K562 (cell line): ENCODE data around the gene HOXD9. TPM values are rescaled to one million over a fixed set of nuclear protein-coding genes. Genes with fewer than 3 reads are reported as not detected.

Experiments used
- BRD9 ChIP-seq: fragments of 450-650 bp; IDR thresholded peaks from 2 replicates; pipeline ENCODE4 v1.6.1; 2018; ENCODE audit warnings: low read depth; ENCODE audit not compliant: partially characterized antibody
- CHD2 ChIP-seq: IDR thresholded peaks from 2 replicates; pipeline ENCODE4 v1.6.1; 2011; ENCODE audit warnings: low read depth, low read length
- LCOR ChIP-seq: sonication (generic); formaldehyde crosslinking; IDR thresholded peaks from 2 replicates; pipeline ENCODE4 v1.8.0; 2022; ENCODE audit warnings: mild to moderate bottlenecking, missing genetic modification reagents
- MCM5 ChIP-seq: fragments of 450-650 bp; IDR thresholded peaks from 2 replicates; pipeline ENCODE4 v1.6.1; 2016; ENCODE audit warnings: low read depth
- NR4A1 ChIP-seq, 2 experiments: fragments of 250-450 bp in 1 of 2; fragments of 450-650 bp in 1 of 2; sonication (Bioruptor Pico) in 1 of 2; IDR thresholded peaks; 2 replicates each; pipeline versions ENCODE4 v1.4.0 to v1.6.1; 2016 to 2020; ENCODE audit warnings: mild to moderate bottlenecking in 2 of 2, missing compliant biosample characterization in 1 of 2, missing genetic modification characterization in 1 of 2, moderate library complexity in 1 of 2
- RBM39 ChIP-seq: fragments of 200-400 bp; formaldehyde crosslinking; optimal IDR thresholded peaks from 2 replicates; pipeline ENCODE3; 2018; ENCODE audit warnings: low read depth, low read length
- polyA plus RNA-seq, 8 experiments: library from polyadenylated mRNA; depleted of rRNA in 4 of 8; stranded (reverse) in 5 of 8; unstranded in 3 of 8; fragments of >200 nt; fragmentation: Nextera tagmentation in 2 of 8; fragmentation: Illumina TruSeq in 1 of 8; extraction: Ambion mirVana in 2 of 8; extraction: Trizol in 1 of 8; gene quantifications; 2 replicates each; pipeline versions ENCODE4 v1.2.1 to v1.2.3, GENCODE V29; 2011 to 2014; ENCODE audit warnings: inconsistent platforms in 1 of 8, missing spikeins in 1 of 8
- total RNA-seq, 7 experiments: library from RNA; depleted of rRNA in 6 of 7; stranded (reverse); fragments of >200 nt in 6 of 7; fragmentation: Illumina TruSeq in 2 of 7; extraction: Trizol in 2 of 7; gene quantifications; 2 replicates each; pipeline versions ENCODE4 v1.2.1 to v1.2.3, GENCODE V29; 2011 to 2021; ENCODE audit warnings: low replicate concordance in 1 of 7
- TF ChIP-seq, protein P1 (sequence below): fragments of 450-650 bp; IDR thresholded peaks from 2 replicates; pipeline ENCODE4 v1.7.1; 2018; ENCODE audit warnings: mild to moderate bottlenecking, low read depth; ENCODE audit not compliant: partially characterized antibody
- TF ChIP-seq, protein P2 (sequence below): fragments of 450-650 bp; formaldehyde crosslinking; IDR thresholded peaks from 2 replicates; pipeline ENCODE4 v1.4.0; 2022; ENCODE audit warnings: mild to moderate bottlenecking, moderate library complexity
- TF ChIP-seq, protein P3 (sequence below): fragments of 200-400 bp; formaldehyde crosslinking; IDR thresholded peaks from 2 replicates; pipeline ENCODE4 v1.6.1; 2017; ENCODE audit warnings: mild to moderate bottlenecking, low read depth, low read length, moderate library complexity

Gene HOXD9
- total and polyA plus RNA-seq, 9 of the 15 experiments (the other 6 are each of a cell fraction or from before 2014, with no cell fraction given) = not detected

DNA sequence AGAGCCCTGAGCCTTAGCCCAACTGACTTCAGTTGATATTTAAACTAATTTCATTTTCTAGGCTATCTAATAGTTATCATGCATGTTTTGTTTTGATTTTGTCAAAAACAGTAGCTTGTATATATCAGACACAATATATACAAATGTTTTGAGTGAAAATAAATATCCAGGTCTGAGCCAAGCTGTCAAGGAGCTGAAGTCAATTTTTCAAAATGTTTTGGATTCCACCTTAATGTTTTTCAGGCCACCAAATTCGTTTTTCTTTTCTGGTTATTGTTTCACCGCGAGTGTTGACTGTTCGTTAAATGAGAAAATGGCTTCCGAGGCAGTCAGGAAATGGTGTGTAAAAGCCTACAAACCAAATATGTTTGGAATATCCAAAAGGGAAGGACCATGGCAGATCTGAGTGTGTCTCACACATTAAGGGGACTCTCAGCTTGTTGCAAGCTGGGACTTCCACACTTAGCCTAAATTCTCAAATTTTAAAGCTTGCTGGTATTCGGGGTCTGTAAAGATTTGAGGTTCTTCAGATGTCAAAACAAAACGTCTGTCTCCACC lies 20.1 kb upstream of the HOXD9 start (continued):
- TF ChIP-seq, protein P1, sequence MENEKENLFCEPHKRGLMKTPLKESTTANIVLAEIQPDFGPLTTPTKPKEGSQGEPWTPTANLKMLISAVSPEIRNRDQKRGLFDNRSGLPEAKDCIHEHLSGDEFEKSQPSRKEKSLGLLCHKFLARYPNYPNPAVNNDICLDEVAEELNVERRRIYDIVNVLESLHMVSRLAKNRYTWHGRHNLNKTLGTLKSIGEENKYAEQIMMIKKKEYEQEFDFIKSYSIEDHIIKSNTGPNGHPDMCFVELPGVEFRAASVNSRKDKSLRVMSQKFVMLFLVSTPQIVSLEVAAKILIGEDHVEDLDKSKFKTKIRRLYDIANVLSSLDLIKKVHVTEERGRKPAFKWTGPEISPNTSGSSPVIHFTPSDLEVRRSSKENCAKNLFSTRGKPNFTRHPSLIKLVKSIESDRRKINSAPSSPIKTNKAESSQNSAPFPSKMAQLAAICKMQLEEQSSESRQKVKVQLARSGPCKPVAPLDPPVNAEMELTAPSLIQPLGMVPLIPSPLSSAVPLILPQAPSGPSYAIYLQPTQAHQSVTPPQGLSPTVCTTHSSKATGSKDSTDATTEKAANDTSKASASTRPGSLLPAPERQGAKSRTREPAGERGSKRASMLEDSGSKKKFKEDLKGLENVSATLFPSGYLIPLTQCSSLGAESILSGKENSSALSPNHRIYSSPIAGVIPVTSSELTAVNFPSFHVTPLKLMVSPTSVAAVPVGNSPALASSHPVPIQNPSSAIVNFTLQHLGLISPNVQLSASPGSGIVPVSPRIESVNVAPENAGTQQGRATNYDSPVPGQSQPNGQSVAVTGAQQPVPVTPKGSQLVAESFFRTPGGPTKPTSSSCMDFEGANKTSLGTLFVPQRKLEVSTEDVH = no peak
- TF ChIP-seq, protein P2, sequence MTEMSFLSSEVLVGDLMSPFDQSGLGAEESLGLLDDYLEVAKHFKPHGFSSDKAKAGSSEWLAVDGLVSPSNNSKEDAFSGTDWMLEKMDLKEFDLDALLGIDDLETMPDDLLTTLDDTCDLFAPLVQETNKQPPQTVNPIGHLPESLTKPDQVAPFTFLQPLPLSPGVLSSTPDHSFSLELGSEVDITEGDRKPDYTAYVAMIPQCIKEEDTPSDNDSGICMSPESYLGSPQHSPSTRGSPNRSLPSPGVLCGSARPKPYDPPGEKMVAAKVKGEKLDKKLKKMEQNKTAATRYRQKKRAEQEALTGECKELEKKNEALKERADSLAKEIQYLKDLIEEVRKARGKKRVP (CRISPR knock-in tag) = no peak
- TF ChIP-seq MCM5 (no peak), BRD9 (no peak), LCOR (CRISPR knock-in tag) (no peak), RBM39 (no peak), NR4A1 (CRISPR knock-in tag; IDR thresholded peaks at IDR 0.05) (no peak), NR4A1 (tag; IDR thresholded peaks at IDR 0.05) (no peak), CHD2 (no peak)
- TF ChIP-seq, protein P3, sequence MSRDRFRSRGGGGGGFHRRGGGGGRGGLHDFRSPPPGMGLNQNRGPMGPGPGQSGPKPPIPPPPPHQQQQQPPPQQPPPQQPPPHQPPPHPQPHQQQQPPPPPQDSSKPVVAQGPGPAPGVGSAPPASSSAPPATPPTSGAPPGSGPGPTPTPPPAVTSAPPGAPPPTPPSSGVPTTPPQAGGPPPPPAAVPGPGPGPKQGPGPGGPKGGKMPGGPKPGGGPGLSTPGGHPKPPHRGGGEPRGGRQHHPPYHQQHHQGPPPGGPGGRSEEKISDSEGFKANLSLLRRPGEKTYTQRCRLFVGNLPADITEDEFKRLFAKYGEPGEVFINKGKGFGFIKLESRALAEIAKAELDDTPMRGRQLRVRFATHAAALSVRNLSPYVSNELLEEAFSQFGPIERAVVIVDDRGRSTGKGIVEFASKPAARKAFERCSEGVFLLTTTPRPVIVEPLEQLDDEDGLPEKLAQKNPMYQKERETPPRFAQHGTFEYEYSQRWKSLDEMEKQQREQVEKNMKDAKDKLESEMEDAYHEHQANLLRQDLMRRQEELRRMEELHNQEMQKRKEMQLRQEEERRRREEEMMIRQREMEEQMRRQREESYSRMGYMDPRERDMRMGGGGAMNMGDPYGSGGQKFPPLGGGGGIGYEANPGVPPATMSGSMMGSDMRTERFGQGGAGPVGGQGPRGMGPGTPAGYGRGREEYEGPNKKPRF = no peak
